ENCODE data around the gene EP400.

Gene EP400

DNA sequence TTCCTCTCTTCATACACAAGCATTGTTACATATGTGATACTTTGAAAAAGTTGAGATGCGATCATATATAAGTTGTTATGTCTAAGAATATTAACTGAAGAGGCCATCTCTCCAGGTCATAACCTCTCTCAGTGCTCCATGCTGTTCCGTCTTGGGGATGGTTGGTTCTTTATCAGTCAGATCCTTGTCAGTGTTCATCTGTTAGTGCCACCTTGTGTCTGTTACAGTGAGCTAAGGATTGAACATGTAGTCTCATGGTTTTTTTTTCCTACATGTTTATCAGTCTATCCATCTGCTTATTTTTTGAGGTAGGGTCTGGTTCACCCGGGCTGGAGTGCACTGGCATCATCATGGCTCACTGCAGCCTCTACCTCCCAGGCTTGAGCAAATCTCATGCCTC is 30.5 kb downstream of the EP400 start:
- peaks cover 21% of the 10 kb centered on the region for H3K36me3 ChIP-seq (replicated peaks; ENCODE audit: low read depth, low read length)
- no peak overlapping the region for H3K4me3 ChIP-seq (ENCODE audit: low read length)
- H3K27ac ChIP-seq (ENCODE audit: low read length): no peak overlapping the region
- H4K20me1 ChIP-seq (ENCODE audit: insufficient read depth, low read length): peaks cover 11% of the 10 kb centered on the region
- H2AFZ ChIP-seq (ENCODE audit: low read depth, low read length): no peak overlapping the region
- no peak overlapping the region for H3K4me2 ChIP-seq (ENCODE audit: low read length)
- H3K9ac ChIP-seq (ENCODE audit: low read length): no peak overlapping the region
- TF ChIP-seq, protein P1, sequence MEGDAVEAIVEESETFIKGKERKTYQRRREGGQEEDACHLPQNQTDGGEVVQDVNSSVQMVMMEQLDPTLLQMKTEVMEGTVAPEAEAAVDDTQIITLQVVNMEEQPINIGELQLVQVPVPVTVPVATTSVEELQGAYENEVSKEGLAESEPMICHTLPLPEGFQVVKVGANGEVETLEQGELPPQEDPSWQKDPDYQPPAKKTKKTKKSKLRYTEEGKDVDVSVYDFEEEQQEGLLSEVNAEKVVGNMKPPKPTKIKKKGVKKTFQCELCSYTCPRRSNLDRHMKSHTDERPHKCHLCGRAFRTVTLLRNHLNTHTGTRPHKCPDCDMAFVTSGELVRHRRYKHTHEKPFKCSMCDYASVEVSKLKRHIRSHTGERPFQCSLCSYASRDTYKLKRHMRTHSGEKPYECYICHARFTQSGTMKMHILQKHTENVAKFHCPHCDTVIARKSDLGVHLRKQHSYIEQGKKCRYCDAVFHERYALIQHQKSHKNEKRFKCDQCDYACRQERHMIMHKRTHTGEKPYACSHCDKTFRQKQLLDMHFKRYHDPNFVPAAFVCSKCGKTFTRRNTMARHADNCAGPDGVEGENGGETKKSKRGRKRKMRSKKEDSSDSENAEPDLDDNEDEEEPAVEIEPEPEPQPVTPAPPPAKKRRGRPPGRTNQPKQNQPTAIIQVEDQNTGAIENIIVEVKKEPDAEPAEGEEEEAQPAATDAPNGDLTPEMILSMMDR (IDR thresholded peaks at IDR 0.05; ENCODE audit: low read depth, low read length): no peak
- no peak for TF ChIP-seq EZH2phosphoT487 (IDR thresholded peaks at IDR 0.05; ENCODE audit: low read depth)
- H3K27me3 ChIP-seq (ENCODE audit: low read depth, low read length): no peaks in the 10 kb centered on the region
- no peaks in the 10 kb centered on the region for H3K4me1 ChIP-seq (ENCODE audit: low read length)
- no peaks in the 10 kb centered on the region for H3K9me3 ChIP-seq (ENCODE audit: insufficient read depth, low read length)
- peaks cover 36% of the 10 kb centered on the region for H3K79me2 ChIP-seq (ENCODE audit: low read length)

DNA sequence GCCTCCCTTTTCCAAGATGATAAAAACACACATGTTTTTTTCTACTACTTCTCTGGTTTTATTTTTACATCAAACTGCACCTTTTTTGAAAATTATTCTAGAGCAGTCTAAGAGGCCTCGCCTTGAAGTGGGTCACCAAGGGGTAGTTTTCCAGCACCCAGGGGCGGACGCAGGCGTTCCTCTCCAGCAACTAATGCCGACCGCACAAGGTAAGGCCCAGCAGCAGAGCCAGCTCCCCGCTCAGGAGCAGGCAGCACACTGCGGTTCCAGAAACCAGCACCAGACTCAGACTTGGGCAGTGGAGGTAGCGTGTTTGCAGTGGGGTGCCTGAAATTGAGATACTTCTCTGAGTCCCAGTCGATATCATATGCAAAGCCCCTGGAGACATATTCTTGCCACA is 31.6 kb downstream of the EP400 start:
- TF ChIP-seq, protein P1 (IDR thresholded peaks at IDR 0.05; ENCODE audit: low read depth, low read length): no peak
- no peak for TF ChIP-seq EZH2phosphoT487 (IDR thresholded peaks at IDR 0.05; ENCODE audit: low read depth)
- Histone ChIP-seq H4K20me1 (ENCODE audit: insufficient read depth, low read length) (peaks cover 9% of the 10 kb centered on the region; the same call in 1 of the 2 replicates), H2AFZ (ENCODE audit: low read depth, low read length) (no peak overlapping the region), H3K27me3 (ENCODE audit: low read depth, low read length) (no peaks in the 10 kb centered on the region), H3K9me3 (ENCODE audit: insufficient read depth, low read length) (no peaks in the 10 kb centered on the region), H3K27ac (ENCODE audit: low read length) (no peak overlapping the region), H3K4me3 (ENCODE audit: low read length) (no peak overlapping the region), H3K4me2 (ENCODE audit: low read length) (no peak overlapping the region), H3K36me3 (replicated peaks; ENCODE audit: low read depth, low read length) (peaks cover 24% of the 10 kb centered on the region), H3K4me1 (ENCODE audit: low read length) (no peaks in the 10 kb centered on the region), H3K79me2 (ENCODE audit: low read length) (peaks cover 26% of the 10 kb centered on the region), H3K9ac (ENCODE audit: low read length) (no peak overlapping the region)

DNA sequence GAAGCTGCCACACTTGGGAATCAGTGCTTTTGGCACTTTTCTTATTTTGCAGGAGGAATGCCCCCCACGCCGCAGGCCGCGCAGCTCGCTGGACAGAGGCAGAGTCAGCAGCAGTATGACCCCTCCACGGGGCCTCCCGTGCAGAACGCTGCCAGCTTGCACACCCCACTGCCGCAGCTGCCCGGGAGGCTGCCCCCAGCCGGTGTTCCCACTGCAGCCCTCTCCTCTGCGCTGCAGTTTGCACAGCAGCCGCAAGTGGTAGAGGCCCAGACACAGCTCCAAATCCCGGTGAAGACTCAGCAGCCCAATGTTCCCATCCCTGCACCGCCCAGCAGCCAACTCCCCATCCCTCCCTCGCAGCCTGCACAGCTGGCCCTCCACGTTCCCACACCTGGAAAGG is 32.3 kb downstream of the EP400 start:
- peaks cover 31% of the 10 kb centered on the region for H3K36me3 ChIP-seq (replicated peaks; ENCODE audit: low read depth, low read length)
- H3K4me3 ChIP-seq (ENCODE audit: low read length): no peak overlapping the region
- H3K27ac ChIP-seq (ENCODE audit: low read length): no peak overlapping the region
- H3K9ac ChIP-seq (ENCODE audit: low read length): no peak overlapping the region
- H3K4me1 ChIP-seq (ENCODE audit: low read length): no peaks in the 10 kb centered on the region
- H3K27me3 ChIP-seq (ENCODE audit: low read depth, low read length): no peaks in the 10 kb centered on the region
- TF ChIP-seq EZH2phosphoT487 (IDR thresholded peaks at IDR 0.05; ENCODE audit: low read depth): no peak
- TF ChIP-seq, protein P1 (IDR thresholded peaks at IDR 0.05; ENCODE audit: low read depth, low read length): no peak
- H3K9me3 ChIP-seq (ENCODE audit: insufficient read depth, low read length): no peaks in the 10 kb centered on the region
- peaks cover 19% of the 10 kb centered on the region for H3K79me2 ChIP-seq (ENCODE audit: low read length)
- H4K20me1 ChIP-seq (ENCODE audit: insufficient read depth, low read length): peaks cover 9% of the 10 kb centered on the region; the same call in 1 of the 2 replicates
- no peak overlapping the region for H3K4me2 ChIP-seq (ENCODE audit: low read length)
- H2AFZ ChIP-seq (ENCODE audit: low read depth, low read length): no peak overlapping the region

DNA sequence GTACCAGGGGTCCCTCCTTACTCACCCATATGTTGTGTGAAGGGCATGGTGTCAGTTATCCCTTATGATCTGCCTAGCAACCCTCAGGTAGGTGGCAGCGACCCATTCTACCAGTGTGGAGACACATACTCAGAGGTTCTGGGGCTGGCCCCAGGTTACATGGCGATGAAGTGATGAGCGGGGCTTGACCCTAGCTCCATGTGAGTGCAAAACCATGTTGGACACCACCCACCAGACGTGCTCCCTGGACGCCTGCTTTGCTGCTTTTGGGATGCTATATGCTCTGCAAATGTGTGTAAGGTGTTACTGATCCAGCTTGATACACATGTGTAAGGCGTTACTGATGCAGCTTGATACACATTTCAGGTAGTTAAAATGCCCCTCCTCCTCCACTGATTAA is 33.3 kb downstream of the EP400 start:
- Histone ChIP-seq H3K9ac (ENCODE audit: low read length) (no peak overlapping the region), H3K4me3 (ENCODE audit: low read length) (no peak overlapping the region), H3K27ac (ENCODE audit: low read length) (no peak overlapping the region), H3K27me3 (ENCODE audit: low read depth, low read length) (no peaks in the 10 kb centered on the region), H3K4me2 (ENCODE audit: low read length) (no peak overlapping the region), H3K36me3 (replicated peaks; ENCODE audit: low read depth, low read length) (peaks cover 36% of the 10 kb centered on the region), H2AFZ (ENCODE audit: low read depth, low read length) (no peak overlapping the region), H3K79me2 (ENCODE audit: low read length) (peaks cover 12% of the 10 kb centered on the region), H4K20me1 (ENCODE audit: insufficient read depth, low read length) (peaks cover 3% of the 10 kb centered on the region; the same call in 1 of the 2 replicates), H3K4me1 (ENCODE audit: low read length) (no peaks in the 10 kb centered on the region), H3K9me3 (ENCODE audit: insufficient read depth, low read length) (no peaks in the 10 kb centered on the region)
- TF ChIP-seq, protein P1 (IDR thresholded peaks at IDR 0.05; ENCODE audit: low read depth, low read length): no peak
- TF ChIP-seq EZH2phosphoT487 (IDR thresholded peaks at IDR 0.05; ENCODE audit: low read depth): no peak

Measured in OCI-LY3 (cell line).